ENCODE results near the gene SPDEF.

Gene SPDEF

GRCh38 chr6:34556031-34556471 lies at the start of gene SPDEF:
SPDEF (minus strand) TSS chr6:34556329; CDS start chr6:34544455, 11,874 bp downstream.
- peak; percentile 89 to 90 for DNase-seq (ENCODE audit: low read depth in 1 of 2, low spot score in 1 of 2)
- TF ChIP-seq JUND (IDR thresholded peaks at IDR 0.05; ENCODE audit: low read depth), result no peak
- in situ Hi-C loops (cut with HindIII; ENCODE audit: low pct_unique_long_range_greater_than_20kb, low sequenced_read_pairs), result no loop called here

GRCh38 chr6:34603707-34604106 lies 47.6 kb upstream of the SPDEF start:
- no peak for DNase-seq (ENCODE audit: low read depth in 1 of 2, low spot score in 1 of 2)
- in situ Hi-C loops (cut with HindIII; ENCODE audit: low pct_unique_long_range_greater_than_20kb, low sequenced_read_pairs), result no loop called here
- no peak for TF ChIP-seq JUND (IDR thresholded peaks at IDR 0.05; ENCODE audit: low read depth)

GRCh38 chr6:34602318-34603111 lies 46.4 kb upstream of the SPDEF start:
- in situ Hi-C loops (cut with HindIII; ENCODE audit: low pct_unique_long_range_greater_than_20kb, low sequenced_read_pairs), result no loop called here
- no peak for DNase-seq (ENCODE audit: low read depth in 1 of 2, low spot score in 1 of 2)
- TF ChIP-seq JUND (IDR thresholded peaks at IDR 0.05; ENCODE audit: low read depth), result no peak

GRCh38 chr6:34601706-34602105 lies 45.6 kb upstream of the SPDEF start:
- no peak for TF ChIP-seq JUND (IDR thresholded peaks at IDR 0.05; ENCODE audit: low read depth)
- in situ Hi-C loops (cut with HindIII; ENCODE audit: low pct_unique_long_range_greater_than_20kb, low sequenced_read_pairs), result no loop called here
- no peak for DNase-seq (ENCODE audit: low read depth in 1 of 2, low spot score in 1 of 2)

- TF ChIP-seq JUND (IDR thresholded peaks at IDR 0.05; ENCODE audit: low read depth), result no peak
- no peak for DNase-seq (ENCODE audit: low read depth in 1 of 2, low spot score in 1 of 2)
- in situ Hi-C loops (cut with HindIII; ENCODE audit: low pct_unique_long_range_greater_than_20kb, low sequenced_read_pairs), result no loop called here
Observed at GRCh38 chr6:34600796-34601195, 44.7 kb upstream of the SPDEF start.

GRCh38 chr6:34600101-34600500 lies 44.0 kb upstream of the SPDEF start:
- in situ Hi-C loops (cut with HindIII; ENCODE audit: low pct_unique_long_range_greater_than_20kb, low sequenced_read_pairs), result no loop called here
- DNase-seq (ENCODE audit: low read depth in 1 of 2, low spot score in 1 of 2), result no peak
- no peak for TF ChIP-seq JUND (IDR thresholded peaks at IDR 0.05; ENCODE audit: low read depth)

- in situ Hi-C loops (cut with HindIII; ENCODE audit: low pct_unique_long_range_greater_than_20kb, low sequenced_read_pairs), result no loop called here
- no peak for TF ChIP-seq JUND (IDR thresholded peaks at IDR 0.05; ENCODE audit: low read depth)
- DNase-seq (ENCODE audit: low read depth in 1 of 2, low spot score in 1 of 2), result peak; percentile 18 to 95
Observed at GRCh38 chr6:34598712-34599111, 42.6 kb upstream of the SPDEF start.

GRCh38 chr6:34597605-34598353 lies 41.6 kb upstream of the SPDEF start:
- no peak for TF ChIP-seq JUND (IDR thresholded peaks at IDR 0.05; ENCODE audit: low read depth)
- in situ Hi-C loops (cut with HindIII; ENCODE audit: low pct_unique_long_range_greater_than_20kb, low sequenced_read_pairs), result no loop called here
- DNase-seq (ENCODE audit: low read depth in 1 of 2, low spot score in 1 of 2), result no peak

GRCh38 chr6:34596798-34597197 lies 40.7 kb upstream of the SPDEF start:
- no peak for DNase-seq (ENCODE audit: low read depth in 1 of 2, low spot score in 1 of 2)
- no peak for TF ChIP-seq JUND (IDR thresholded peaks at IDR 0.05; ENCODE audit: low read depth)
- in situ Hi-C loops (cut with HindIII; ENCODE audit: low pct_unique_long_range_greater_than_20kb, low sequenced_read_pairs), result no loop called here

GRCh38 chr6:34595332-34596184 lies 39.4 kb upstream of the SPDEF start:
- DNase-seq (ENCODE audit: low read depth in 1 of 2, low spot score in 1 of 2), result no peak
- in situ Hi-C loops (cut with HindIII; ENCODE audit: low pct_unique_long_range_greater_than_20kb, low sequenced_read_pairs), result no loop called here
- TF ChIP-seq JUND (IDR thresholded peaks at IDR 0.05; ENCODE audit: low read depth), result no peak

- peak in 1 of 2 experiments; percentile 29 for DNase-seq (ENCODE audit: low read depth in 1 of 2, low spot score in 1 of 2)
- no peak for TF ChIP-seq JUND (IDR thresholded peaks at IDR 0.05; ENCODE audit: low read depth)
- in situ Hi-C loops (cut with HindIII; ENCODE audit: low pct_unique_long_range_greater_than_20kb, low sequenced_read_pairs), result no loop called here
Observed at GRCh38 chr6:34593701-34594100, 37.6 kb upstream of the SPDEF start.

GRCh38 chr6:34592208-34592952 lies 36.3 kb upstream of the SPDEF start:
- DNase-seq (ENCODE audit: low read depth in 1 of 2, low spot score in 1 of 2), result no peak
- in situ Hi-C loops (cut with HindIII; ENCODE audit: low pct_unique_long_range_greater_than_20kb, low sequenced_read_pairs), result no loop called here
- TF ChIP-seq JUND (IDR thresholded peaks at IDR 0.05; ENCODE audit: low read depth), result no peak
